ENCODE results near the gene CTRL. TPM values are rescaled to one million over a fixed set of nuclear protein-coding genes. Genes with fewer than 3 reads are reported as not detected.

CTRL gene
- total and polyA plus RNA-seq, 2 donors (not counting 3 experiments of a cell fraction or from before 2014, with no cell fraction given) = 1.0 to 1.1 TPM

DNA sequence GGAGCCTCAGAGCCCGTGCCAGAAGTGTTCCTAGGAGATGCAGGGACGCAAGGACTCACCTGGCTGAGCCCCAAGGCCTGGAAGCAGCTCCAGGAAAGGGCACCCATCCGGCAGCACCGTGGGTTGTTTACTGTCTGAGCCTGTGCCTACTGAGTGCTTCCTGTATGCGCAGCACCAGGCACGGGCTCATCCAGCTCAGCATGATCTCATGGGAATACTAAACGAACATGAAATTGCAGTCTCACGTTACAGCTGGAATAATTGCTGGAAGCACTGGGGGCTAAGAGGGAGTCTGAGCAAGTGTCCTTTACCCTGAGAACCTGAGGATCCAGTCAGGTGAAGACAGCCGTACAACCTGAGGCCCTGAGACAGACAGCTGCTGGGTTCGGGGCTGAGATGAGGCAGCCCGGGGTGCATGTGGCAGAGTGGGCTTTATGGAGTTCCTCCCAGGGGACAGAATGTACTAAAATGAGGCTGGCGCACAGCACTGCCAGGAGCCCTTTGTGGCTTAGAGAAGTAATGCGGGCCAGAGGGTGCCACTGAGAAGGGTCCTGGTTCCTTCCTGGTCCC lies 5.4 kb downstream of the CTRL start:
- no TSS peak for BruUV-seq (replicated peaks)
- Histone ChIP-seq H3K9me1 (replicated peaks; ENCODE audit: control insufficient read depth, extremely low read depth, insufficient read depth, low read length) (no peaks in the 10 kb centered on the region), H3K4me3 (replicated peaks in 1 of 3; ENCODE audit: insufficient read depth in 1 of 3, low read depth in 1 of 3, low read length in 3 of 3) (no peak overlapping the region), H3K79me2 (ENCODE audit: control insufficient read depth, insufficient read depth, low read length) (no peaks in the 10 kb centered on the region), H3K27ac (ENCODE audit: insufficient read depth, low read depth, low read length) (peak overlapping the region; percentile 35), H3K27me3 (ENCODE audit: control insufficient read depth in 2 of 2, insufficient read depth in 2 of 2, low read length in 2 of 2) (no peaks in the 10 kb centered on the region), H3K36me3 (ENCODE audit: control insufficient read depth in 2 of 2, extremely low read depth in 1 of 2, insufficient read depth in 2 of 2, low read length in 2 of 2) (peaks cover 0 to 16% of the 10 kb centered on the region in 2 experiments), H3K4me2 (ENCODE audit: insufficient read depth, low read length) (no peak overlapping the region), H2AFZ (ENCODE audit: low read depth, low read length) (no peak overlapping the region), H3K9ac (replicated peaks; ENCODE audit: extremely low read depth, insufficient read depth, low read length) (peak overlapping the region; percentile 35), H4K20me1 (replicated peaks; ENCODE audit: control insufficient read depth, extremely low read depth, insufficient read depth, low read length) (no peaks in the 10 kb centered on the region), H3K9me3 (replicated peaks; ENCODE audit: control insufficient read depth, insufficient read depth, low read length) (no peaks in the 10 kb centered on the region), H3K4me1 (ENCODE audit: control insufficient read depth, extremely low read depth, insufficient read depth, low read length) (peaks cover 10% of the 10 kb centered on the region)
- dilution Hi-C loops (cut with MboI; ENCODE audit: extremely low pct_ligation_motif_present, low sequenced_read_pairs) = no loop called here
- ChIA-PET POLR2A (no interaction called here), CTCF (interaction anchor here (0.6 to 6.1 kb wide), 17 partner anchors 9 to 405 kb away, joined by 3 to 106 read pairs (median 5); partner anchors contain the start of gene NRN1L)
- no peak for TF ChIP-seq MAX (IDR thresholded peaks at IDR 0.05; ENCODE audit: insufficient read depth, insufficient read length)
- TF ChIP-seq, protein P1, sequence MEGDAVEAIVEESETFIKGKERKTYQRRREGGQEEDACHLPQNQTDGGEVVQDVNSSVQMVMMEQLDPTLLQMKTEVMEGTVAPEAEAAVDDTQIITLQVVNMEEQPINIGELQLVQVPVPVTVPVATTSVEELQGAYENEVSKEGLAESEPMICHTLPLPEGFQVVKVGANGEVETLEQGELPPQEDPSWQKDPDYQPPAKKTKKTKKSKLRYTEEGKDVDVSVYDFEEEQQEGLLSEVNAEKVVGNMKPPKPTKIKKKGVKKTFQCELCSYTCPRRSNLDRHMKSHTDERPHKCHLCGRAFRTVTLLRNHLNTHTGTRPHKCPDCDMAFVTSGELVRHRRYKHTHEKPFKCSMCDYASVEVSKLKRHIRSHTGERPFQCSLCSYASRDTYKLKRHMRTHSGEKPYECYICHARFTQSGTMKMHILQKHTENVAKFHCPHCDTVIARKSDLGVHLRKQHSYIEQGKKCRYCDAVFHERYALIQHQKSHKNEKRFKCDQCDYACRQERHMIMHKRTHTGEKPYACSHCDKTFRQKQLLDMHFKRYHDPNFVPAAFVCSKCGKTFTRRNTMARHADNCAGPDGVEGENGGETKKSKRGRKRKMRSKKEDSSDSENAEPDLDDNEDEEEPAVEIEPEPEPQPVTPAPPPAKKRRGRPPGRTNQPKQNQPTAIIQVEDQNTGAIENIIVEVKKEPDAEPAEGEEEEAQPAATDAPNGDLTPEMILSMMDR (IDR thresholded peaks at IDR 0.05; ENCODE audit: extremely low read depth in 1 of 2, insufficient read depth in 1 of 2, low read depth in 1 of 2, low read length in 2 of 2) = peak; percentile 13 to 17
- intact Hi-C loops (cut with micrococcal nuclease) = loop anchor here (10.0 kb wide), 1 partner anchor 401 kb away; the partner anchor contains the start of gene RIPOR1
- FAIRE-seq (peak; percentile 75), DNase-seq (ENCODE audit: low read depth, low spot score) (peak; percentile 79)

Data from endothelial cell of umbilical vein (primary cell).